Measurements from ENCODE around the gene DNAJC4. TPM values are rescaled to one million over a fixed set of nuclear protein-coding genes. Genes with fewer than 3 reads are reported as not detected.

DNAJC4 gene
- total RNA-seq (ENCODE audit: insufficient read depth, low replicate concordance): 13.5 TPM

DNA sequence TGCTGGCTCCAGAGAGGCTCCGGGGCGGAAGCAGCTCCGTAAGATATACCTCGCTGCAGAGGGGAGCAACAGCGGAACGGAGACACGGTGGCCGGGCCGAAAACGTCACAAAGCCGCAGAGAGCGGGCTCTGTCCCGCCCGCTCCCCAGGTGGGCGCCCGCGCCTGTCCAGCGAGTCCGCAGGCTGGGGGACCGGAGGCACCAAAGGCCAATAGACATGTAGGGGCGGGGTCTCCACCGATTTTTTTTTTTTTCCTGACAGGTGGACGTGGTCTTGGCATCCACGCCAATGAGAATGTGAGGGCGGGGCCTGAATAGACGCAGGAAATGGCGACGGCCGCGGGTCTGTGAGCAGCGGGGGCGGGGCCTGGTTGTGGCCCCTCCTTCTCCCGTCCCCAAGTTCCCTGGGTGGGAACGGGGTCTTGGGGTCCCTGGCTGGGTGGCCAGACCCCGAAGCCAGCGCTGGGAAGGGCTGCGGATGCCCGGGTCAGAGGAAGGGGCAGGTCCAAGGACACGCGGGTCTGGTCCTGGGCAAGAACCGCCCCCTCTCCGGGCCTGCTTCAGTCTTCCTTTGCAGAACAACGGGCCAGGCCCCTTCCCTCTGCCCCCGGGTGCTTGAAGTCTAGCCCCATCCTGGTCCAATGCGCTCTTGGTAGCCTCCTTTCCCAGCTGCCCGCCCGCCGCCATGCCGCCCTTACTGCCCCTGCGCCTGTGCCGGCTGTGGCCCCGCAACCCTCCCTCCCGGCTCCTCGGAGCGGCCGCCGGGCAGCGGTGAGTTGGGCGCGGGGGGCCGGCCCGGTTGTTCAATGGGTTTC, at the start of gene DNAJC4:
DNAJC4 (plus strand) TSS at position 378 of the 814 bp plus-strand sequence; CDS start at position 685, 307 bp downstream.
- DNase-seq (ENCODE audit: low spot score): peak; percentile 97

GRCh38 chr11:64180891-64181290, 49.5 kb upstream of the DNAJC4 start:
- DNase-seq (ENCODE audit: low spot score): peak; percentile 64

DNA sequence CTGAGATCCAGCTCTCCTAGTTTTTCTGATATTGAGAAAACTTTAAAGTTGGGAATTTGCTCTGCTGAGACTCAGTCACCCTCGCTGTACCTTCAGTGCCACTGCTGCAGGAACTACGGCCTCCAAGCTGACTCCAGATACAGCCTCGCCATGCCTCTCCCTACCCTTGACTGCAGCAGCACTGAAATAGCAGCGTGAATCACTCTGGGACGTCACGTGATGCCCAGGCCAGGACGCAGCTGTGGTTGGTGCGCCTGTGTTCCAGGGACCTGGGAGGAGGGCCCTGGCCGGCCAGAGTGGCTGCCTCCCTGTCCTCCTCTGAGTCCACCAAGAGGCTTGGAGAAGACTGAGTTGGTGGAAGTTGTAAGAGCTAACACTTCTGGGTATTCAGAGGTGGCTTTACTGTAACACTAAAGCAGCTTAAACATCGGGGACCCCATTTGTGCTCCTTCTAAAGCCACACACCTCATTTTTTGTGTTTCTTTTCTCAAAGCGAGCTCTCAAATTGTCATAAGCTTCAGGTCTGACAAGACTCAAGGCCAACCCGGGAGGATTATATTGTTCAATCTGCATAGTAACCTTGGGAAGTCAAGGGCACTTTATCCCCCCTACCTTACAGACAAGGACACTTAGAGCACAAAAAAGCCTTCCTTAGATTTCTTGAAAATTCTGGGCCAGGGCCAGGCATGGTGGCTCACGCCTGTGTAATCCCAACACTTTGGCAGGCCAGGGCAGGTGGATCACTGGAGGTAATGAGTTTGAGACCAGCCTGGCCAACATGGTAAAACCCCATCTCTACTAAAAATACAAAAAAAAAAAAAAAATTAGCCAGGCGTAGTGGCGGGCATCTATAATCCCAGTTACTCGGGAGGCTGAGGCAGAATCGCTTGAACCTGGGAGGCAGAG, 48.6 kb upstream of the DNAJC4 start:
- peak; percentile 97 for DNase-seq (ENCODE audit: low spot score)

DNA sequence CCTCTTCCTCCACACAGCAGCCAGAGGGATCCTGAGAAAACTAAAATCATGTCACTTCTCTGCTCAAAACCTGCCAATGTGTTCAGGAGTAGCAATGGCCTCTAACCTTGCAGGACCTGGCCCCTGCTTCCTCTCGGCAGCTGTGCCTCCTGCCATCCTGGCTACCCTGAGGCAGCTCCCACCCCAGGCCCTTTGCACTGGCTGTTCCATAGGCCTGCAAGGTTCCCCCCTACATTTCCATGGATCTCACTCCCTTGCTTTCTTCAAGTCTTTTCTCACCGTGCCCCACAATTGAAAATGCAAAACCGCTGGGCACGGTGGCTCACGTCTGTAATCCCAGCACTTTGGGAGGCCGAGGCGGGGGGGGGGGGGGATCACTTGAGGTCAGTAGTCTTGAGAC, 46.5 kb upstream of the DNAJC4 start:
- no peak for DNase-seq (ENCODE audit: low spot score)

GRCh38 chr11:64185175-64185692, 45.1 kb upstream of the DNAJC4 start:
- peak; percentile 82 for DNase-seq (ENCODE audit: low spot score)

GRCh38 chr11:64185693-64186491, 44.5 kb upstream of the DNAJC4 start, which contains the start of gene STIP1:
Gene STIP1, plus strand, starts transcription at chr11:64186171. Its CDS starts 91 bp downstream, at chr11:64186262.
- DNase-seq (ENCODE audit: low spot score): peak; percentile 100

DNA sequence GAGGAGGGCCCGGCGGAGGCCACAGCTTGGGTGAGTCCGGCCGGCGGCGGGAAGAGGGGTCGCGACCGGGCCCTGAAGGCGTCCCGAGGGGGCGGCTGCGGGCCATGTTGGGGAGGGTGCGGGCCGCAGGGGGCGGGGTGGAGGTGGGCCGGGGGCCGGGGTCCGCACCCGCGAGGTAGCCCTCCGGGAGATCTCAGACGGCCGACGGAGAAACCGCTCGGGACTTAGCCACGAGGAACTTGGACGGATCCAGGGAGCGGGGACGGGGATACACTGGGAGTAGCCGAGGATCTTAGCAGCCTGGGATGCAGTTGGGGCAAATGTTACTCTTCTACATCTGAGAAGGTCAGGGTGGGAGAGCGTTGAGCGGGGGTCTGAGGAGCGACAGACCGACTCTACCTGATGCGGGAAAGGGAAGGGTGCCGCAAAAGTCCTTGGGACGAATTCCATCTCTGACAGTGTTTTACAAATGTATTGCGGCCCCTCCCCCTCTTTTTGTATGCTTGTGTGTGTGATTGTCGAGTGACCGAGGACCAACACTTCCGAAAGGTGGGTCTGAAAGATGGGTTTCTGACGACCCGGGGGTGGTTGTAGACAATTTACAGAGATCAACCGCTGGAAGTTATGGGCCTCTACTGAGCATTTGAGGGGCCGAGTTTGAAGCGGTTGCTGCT, 43.7 kb upstream of the DNAJC4 start:
- DNase-seq (ENCODE audit: low spot score): peak; percentile 43

- DNase-seq (ENCODE audit: low spot score): no peak
Measured at GRCh38 chr11:64192434-64192833, 37.9 kb upstream of the DNAJC4 start.

- DNase-seq (ENCODE audit: low spot score): no peak
Measured at GRCh38 chr11:64196626-64197025, 33.7 kb upstream of the DNAJC4 start.

GRCh38 chr11:64198511-64198910, 31.8 kb upstream of the DNAJC4 start:
- no peak for DNase-seq (ENCODE audit: low spot score)

- no peak for DNase-seq (ENCODE audit: low spot score)
Measured at GRCh38 chr11:64201543-64201942, 28.8 kb upstream of the DNAJC4 start.

GRCh38 chr11:64202992-64203391, 27.4 kb upstream of the DNAJC4 start:
- DNase-seq (ENCODE audit: low spot score): no peak

DNA sequence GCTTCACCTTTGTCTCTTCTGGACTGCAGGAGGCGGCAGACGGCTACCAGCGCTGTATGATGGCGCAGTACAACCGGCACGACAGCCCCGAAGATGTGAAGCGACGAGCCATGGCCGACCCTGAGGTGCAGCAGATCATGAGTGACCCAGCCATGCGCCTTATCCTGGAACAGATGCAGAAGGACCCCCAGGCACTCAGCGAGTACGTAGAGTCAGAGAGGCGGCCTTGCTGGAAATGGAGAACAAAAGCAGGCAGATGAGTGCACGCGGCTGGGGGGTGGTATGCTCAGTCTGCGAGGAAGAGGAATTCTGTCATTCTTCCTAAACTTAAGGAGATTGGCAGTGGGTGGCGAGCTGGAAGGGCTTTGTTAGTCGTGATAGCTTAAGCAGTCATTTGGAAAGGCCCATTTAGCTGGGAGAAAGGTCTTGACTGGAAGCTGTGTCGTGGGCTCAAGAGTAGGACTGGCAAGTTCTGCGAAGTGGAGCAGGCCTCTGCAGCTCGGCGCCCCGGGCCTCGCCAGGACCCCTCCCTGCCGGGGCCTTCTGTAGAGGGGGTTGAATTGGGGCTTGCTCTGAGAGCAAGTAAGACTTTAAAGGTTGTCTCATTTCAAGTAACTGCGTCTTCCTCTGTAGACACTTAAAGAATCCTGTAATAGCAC, 26.8 kb upstream of the DNAJC4 start:
- no peak for DNase-seq (ENCODE audit: low spot score)

DNA sequence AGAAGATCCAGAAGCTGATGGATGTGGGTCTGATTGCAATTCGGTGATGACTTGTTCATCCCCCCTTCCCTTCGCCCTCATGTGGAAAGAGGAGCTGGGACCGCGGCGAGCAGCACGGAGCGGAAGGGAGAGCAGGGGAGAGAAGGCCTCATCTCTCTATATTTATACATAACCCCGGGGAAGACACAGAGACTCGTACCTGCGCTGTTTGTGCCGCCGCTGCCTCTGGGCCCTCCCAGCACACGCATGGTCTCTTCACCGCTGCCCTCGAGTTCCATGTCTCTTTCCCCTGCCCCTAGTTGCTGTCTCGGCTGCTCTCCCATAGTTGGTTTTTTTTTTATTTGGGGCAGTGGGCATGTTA, 26.3 kb upstream of the DNAJC4 start:
- no peak for DNase-seq (ENCODE audit: low spot score)

GRCh38 chr11:64204464-64204989, 25.8 kb upstream of the DNAJC4 start:
- peak; percentile 93 for DNase-seq (ENCODE audit: low spot score)

GRCh38 chr11:64206457-64207255, 23.7 kb upstream of the DNAJC4 start, which contains the start of gene FERMT3:
Gene FERMT3, plus strand, starts transcription at chr11:64206721. Its CDS starts 644 bp downstream, at chr11:64207365.
- DNase-seq (ENCODE audit: low spot score): no peak

DNA sequence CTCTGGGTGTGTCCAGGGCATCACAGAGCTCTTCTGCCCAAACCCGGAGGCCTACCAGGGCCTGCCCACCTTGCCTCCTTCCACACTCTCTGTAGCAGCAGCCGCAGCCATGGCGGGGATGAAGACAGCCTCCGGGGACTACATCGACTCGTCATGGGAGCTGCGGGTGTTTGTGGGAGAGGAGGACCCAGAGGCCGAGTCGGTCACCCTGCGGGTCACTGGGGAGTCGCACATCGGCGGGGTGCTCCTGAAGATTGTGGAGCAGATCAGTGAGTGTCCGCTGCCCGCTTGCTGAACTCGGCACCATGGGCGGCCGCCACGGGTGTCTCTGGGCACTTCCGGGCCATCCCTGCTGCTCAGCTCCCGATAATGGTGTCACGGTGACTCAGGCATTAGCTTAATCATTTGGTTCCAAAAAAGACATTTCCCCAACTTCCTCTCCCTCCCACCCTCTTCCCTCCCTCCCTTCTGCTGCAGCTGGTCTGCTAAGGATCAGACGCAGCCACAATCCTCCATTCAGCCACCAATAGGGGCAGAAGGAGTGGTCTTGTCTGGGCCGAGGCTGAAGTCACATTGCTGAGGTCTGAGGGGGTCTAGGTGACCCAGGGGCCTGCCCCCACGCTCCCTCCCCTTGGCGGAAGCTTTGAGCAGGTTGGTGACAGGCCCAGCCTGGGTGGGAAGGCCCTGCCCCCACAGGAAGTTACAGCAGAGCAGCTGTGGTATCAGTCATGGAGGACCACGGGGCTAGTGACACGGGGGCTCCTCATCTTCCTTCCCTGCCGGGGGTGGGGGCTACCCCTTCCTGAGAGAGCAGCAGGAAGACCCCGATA, 22.9 kb upstream of the DNAJC4 start:
- peak; percentile 39 for DNase-seq (ENCODE audit: low spot score)

All from umbilical cord (tissue), 2 donors.